Motor neuron (in vitro differentiated cells): Measurements from ENCODE around the gene LILRB3. TPM values are rescaled to one million over a fixed set of nuclear protein-coding genes. Genes with fewer than 3 reads are reported as not detected.
"Not testable (repeated sequence)": the region's sequence is repeated elsewhere in the genome, so short reads cannot be mapped to it uniquely, and the experiment has no call there.

ENCODE experiments used
- ATAC-seq, 8 experiments: fragments of 200-7000 bp; cut with Tn5 transposase; replicated peaks in 6 of 8; 2 replicates each; pipeline ENCODE4 v1.8.0; 2021; ENCODE audit warnings: mild to moderate bottlenecking in 8 of 8, moderate library complexity in 8 of 8
- H3K27ac ChIP-seq, 2 donors: fragments of 250-450 bp; sonication (Bioruptor Pico); 2 replicates each; pipeline ENCODE4 v1.9.0; 2021; ENCODE audit warnings: antibody characterized with exemption in 2 of 2, mild to moderate bottlenecking in 2 of 2, moderate library complexity in 1 of 2
- H3K4me1 ChIP-seq, 2 donors: fragments of 250-450 bp; sonication (Bioruptor Pico); replicated peaks in 1 of 2; 2 replicates each; pipeline ENCODE4 v1.6.1; 2021; ENCODE audit warnings: antibody characterized with exemption in 2 of 2, mild to moderate bottlenecking in 2 of 2, moderate library complexity in 1 of 2
- H3K4me3 ChIP-seq, 5 donors: fragments of 250-450 bp; sonication (Bioruptor Pico); 2 replicates each; pipeline ENCODE4 v1.9.0; 2021; ENCODE audit warnings: antibody characterized with exemption in 5 of 5, mild to moderate bottlenecking in 5 of 5, moderate library complexity in 4 of 5
- WGBS, 10 experiments: fragments of 450-650 bp; shearing (Covaris generic); methylation state at CpG; one replicate each; pipeline ENCODE4 v1.0.0; 2022; 5-methylcytosine and 5-hydroxymethylcytosine counted together
- in situ Hi-C, 9 experiments: fragments of 400-800 bp; cut with MboI; loops; one replicate each; pipeline ENCODE4 v1.15.0; 2021; ENCODE audit warnings: low sequenced_read_pairs in 9 of 9, low pct_unique_long_range_greater_than_20kb in 2 of 9; ENCODE audit not compliant: unreplicated experiment in 9 of 9
- total RNA-seq, 8 experiments: library from RNA; unstranded; fragments of 300-600 nt; gene quantifications; 2 replicates each; pipeline versions ENCODE4 v1.2.3 to v1.2.4, GENCODE V29; 2022

The LILRB3 gene
- total RNA-seq, 8 experiments from 2014 or later: 0.13 to 1.7 (median 0.43) TPM

DNA sequence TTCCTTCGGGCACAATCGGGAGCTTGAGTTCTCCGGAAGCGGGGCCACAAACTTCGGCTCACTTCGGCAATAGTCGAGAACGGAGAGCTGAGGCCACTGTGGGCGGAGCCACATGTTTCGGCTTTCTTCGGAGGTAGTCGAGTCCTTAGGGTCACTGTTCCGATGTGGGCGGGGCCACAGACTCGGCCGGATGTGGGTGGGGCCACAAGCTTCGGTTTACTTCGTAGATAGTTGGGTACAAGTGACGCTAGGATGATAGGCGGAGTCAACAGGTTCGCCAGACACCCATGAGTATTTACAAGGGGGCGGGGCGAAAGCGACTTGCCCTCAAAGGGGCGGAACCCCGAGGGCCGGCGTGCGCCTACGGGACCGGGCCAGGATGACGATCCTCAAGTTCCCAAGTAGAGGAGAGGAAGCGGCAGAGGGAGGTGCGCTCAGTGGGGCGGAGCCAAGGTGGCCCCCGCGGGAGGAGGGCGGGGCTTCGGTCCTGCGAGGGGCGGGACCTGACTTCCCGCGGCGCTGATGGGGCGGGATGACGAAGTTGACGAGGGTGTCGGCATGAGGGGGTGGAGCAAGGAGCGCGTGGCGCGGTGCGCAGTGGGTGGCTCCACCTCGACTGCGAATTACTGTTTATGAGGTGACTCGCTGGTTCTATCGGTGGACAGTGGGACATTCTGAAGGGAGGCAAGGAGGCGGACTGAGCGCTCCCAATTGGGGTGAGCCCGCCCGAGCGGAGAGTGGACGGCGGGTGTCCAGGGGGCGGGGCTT is 32.9 kb downstream of the LILRB3 start:
- peak overlapping the region; percentile 97 to 99 for H3K27ac ChIP-seq
- peak overlapping the region; percentile 79 to 94 (median 87) for H3K4me3 ChIP-seq
- in situ Hi-C loops: no loop called here
- peak; percentile 44 to 66 (median 60) for ATAC-seq
- 0 to 20% (median 2%) methylated on average over 1 to 13 of the region's 65 CpGs; no CpG with 5 or more reads in 5 of the 10 experiments for WGBS, 10 experiments
- peaks cover 10 to 11% of the 10 kb centered on the region in 2 donors for H3K4me1 ChIP-seq

- Histone ChIP-seq H3K27ac (peak within 1 kb of the TSS; percentile 97 to 99), H3K4me3 (peak within 1 kb of the TSS; percentile 79 to 94 (median 87)), H3K4me1 (peaks cover 10 to 11% of the 10 kb centered on the region in 2 donors)
- in situ Hi-C loops: no loop called here
- 0 to 2% methylated on average over 3 to 8 of the region's 64 CpGs; no CpG with 5 or more reads in 8 of the 10 experiments for WGBS, 10 experiments
- ATAC-seq: peak in 7 of 8 experiments; percentile 26 to 38 (median 35)
These were observed 33.6 kb downstream of the LILRB3 start, which contains the start of gene MBOAT7 for GRCh38 chr19:54189145-54189734. MBOAT7 (minus strand) TSS chr19:54189580; CDS start chr19:54188508, 1,072 bp downstream.

GRCh38 chr19:54188215-54188871 is 34.5 kb downstream of the LILRB3 start:
- ATAC-seq: no peak
- in situ Hi-C loops: no loop called here
- peak overlapping the region; percentile 90 to 92 for H3K27ac ChIP-seq
- 0 to 80% (median 41%) methylated on average over 1 to 3 of the region's 12 CpGs; no CpG with 5 or more reads in 1 of the 10 experiments for WGBS, 10 experiments
- peaks cover 10 to 11% of the 10 kb centered on the region in 2 donors for H3K4me1 ChIP-seq
- peak overlapping the region; percentile 58 to 94 (median 82) for H3K4me3 ChIP-seq

DNA sequence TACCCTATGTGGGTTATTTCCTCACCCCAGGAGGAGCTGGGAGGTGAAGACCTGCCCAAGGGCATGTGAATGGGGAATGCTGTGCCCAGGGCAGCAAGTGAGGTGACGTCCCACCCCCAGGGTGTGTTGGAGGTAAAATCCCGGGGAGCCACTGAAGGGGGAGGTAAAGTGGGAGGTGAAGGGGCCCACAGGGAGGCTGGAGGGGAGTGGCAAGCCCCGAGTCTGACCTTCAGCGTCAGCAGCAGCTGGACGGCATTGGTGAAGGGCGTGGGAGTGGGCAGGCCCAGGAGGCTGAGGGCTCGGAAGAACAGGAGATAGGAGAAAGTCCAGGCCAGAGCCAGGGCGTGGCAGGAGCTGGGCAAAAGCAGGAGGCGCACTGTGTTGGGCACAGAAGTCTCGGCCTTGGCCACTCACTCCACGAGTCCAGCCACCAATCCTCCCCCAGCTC is 35.8 kb downstream of the LILRB3 start:
- Histone ChIP-seq H3K4me1 (peaks cover 4% of the 10 kb centered on the region in 2 donors), H3K4me3 (no peak overlapping the region), H3K27ac (no peak overlapping the region)
- 80 to 100% (median 87%) methylated on average over 1 to 4 of the region's 11 CpGs; no CpG with 5 or more reads in 7 of the 10 experiments for WGBS, 10 experiments
- in situ Hi-C loops: no loop called here
- ATAC-seq: no peak

DNA sequence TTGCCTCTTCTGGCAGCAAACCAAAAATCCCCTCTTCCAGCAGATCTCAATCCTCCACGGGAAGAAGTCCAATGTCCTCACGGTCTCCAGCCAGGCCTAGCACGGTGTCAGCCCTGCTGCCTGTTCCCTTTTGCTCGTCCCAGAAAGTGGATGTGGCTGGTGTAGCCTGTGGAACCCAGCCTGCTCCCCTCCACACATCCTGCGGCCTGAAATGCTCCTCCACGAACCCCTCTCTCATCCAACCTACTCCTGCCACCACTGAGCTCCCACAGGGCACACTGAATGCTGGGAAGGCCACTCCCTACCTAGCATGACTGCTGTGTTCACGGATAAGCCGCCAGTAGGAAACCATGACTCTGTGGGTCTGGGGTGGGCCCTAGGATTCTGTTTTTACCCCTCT is 36.5 kb downstream of the LILRB3 start:
- no peak overlapping the region for H3K27ac ChIP-seq
- in situ Hi-C loops: no loop called here
- no peak overlapping the region for H3K4me3 ChIP-seq
- WGBS, 10 experiments: 80 to 100% (median 90%) methylated on average over 1 to 3 of the region's 8 CpGs; no CpG with 5 or more reads in 5 of the 10 experiments
- ATAC-seq: no peak
- peaks cover 3% of the 10 kb centered on the region in 2 donors for H3K4me1 ChIP-seq

DNA sequence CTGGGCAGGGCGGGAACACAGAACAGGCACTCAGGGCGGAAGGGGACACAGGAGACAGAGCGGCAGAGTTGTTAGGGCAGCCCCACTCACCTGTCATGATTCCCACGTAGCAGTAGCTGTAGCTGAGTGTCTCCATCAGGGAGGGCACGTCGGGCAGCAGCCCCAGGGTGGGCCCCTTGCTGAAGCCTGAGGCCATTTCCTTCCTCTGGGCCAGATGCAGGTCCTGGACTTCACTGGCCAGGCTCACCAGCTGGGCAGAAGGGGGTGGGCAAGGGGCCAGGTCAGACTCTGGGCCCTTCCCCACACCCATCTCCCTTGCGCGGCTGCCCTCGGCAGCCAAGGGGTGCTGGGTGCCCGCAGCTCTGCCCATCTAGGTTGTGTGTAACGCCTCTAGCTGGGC is 39.4 kb downstream of the LILRB3 start:
- Histone ChIP-seq H3K27ac (no peak overlapping the region), H3K4me3 (no peak overlapping the region), H3K4me1 (peaks cover 23 to 25% of the 10 kb centered on the region in 2 donors)
- no peak for ATAC-seq
- in situ Hi-C loops: no loop called here
- 100% methylated on average over 1 to 3 of the region's 11 CpGs; no CpG with 5 or more reads in 7 of the 10 experiments for WGBS, 10 experiments

- peaks cover 25% of the 10 kb centered on the region in 2 donors for H3K4me1 ChIP-seq
- WGBS, 10 experiments: 80 to 100% (median 100%) methylated on average over 1 to 3 of the region's 3 CpGs; no CpG with 5 or more reads in 1 of the 10 experiments
- ATAC-seq, H3K27ac ChIP-seq, in situ Hi-C loops, H3K4me3 ChIP-seq: not testable (repeated sequence)
These were observed 40.9 kb downstream of the LILRB3 start for GRCh38 chr19:54181894-54182293.

DNA sequence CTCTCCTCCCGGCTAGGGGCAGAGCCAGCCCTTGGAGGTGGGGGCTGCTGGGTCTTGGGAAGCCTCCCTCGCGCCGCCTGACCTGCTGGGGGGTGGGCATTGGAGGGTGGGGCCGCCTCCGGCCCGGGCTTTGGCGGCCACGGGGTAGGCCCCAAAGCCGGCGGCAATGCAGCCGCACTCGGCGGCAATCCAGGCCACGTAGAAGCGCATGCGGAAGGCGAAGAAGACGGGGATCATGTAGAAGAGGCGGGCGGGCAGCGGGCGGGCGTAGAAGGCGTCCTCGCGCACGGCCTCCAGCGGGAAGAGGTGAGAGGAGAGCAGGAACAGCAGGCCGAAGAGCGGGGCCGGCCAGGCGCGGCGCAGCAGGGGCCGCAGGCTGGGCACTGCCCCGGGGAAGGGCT is 42.1 kb downstream of the LILRB3 start:
- H3K4me1 ChIP-seq: peaks cover 25% of the 10 kb centered on the region in 2 donors
- in situ Hi-C loops: no loop called here
- WGBS, 10 experiments: 40 to 98% (median 96%) methylated on average over 1 to 17 of the region's 37 CpGs; no CpG with 5 or more reads in 7 of the 10 experiments
- H3K27ac ChIP-seq: peak overlapping the region; percentile 57 to 70
- no peak overlapping the region for H3K4me3 ChIP-seq
- no peak for ATAC-seq

DNA sequence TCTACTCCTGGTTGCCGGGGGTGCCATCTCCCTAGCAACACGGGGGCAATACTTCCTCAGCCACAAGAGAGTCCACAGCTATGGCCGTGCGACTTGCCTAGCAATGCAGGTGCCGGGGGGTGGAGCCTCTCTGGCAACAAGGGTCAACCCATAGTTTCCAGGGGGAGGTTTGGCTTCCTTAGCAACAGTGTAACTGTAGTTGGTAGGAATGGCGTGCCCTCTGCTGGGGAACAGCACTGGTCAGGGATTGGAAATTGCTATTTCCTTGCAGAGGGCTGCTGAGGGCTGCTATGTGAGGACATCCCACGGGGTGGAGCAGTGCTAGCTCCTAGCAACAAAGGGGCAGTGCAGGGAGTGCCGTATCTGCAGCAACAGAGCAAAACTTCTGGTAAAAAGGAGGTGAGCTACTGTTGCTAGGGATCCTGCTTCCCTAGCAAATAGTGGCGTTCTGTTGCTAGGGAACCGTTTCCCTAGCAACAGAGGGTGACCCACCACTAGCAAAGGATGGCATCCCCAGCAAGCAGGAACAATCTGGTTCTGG is 42.8 kb downstream of the LILRB3 start:
- peak; percentile 89 to 99 (median 91) for ATAC-seq
- WGBS, 10 experiments: 0 to 67% (median 2%) methylated on average over 1 to 5 of the region's 10 CpGs; no CpG with 5 or more reads in 3 of the 10 experiments
- peak overlapping the region in 1 of 2 donors; percentile 57 for H3K27ac ChIP-seq
- H3K4me3 ChIP-seq: no peak overlapping the region
- peaks cover 25% of the 10 kb centered on the region in 2 donors for H3K4me1 ChIP-seq
- in situ Hi-C loops: no loop called here

DNA sequence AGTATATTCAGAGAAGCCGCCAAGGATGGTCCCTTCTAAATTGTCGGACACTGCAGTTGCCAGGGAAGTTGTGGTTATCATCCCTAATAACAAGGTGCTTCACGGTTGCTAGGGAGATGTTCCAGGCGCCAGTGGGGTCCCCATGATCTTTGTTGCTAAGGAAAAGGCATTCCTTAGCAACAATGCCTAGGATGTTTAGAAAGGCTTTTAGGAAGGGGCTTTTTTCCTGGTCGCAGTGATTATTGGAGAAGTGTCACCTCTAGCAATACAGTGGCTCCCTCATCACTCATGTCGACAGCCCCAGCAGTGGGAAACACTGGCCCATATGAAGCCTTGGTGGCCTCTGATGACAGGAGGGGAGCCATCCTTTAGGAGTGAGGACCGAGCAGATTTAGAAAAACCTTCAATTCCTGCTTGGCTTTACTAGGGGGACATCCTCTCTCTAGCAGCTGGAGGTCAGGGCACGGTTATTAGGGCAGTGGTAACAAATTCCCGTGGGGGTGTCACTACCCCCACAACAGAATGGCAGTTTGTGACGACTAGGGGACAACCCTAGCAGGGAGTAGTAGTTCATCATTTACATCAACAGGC is 43.5 kb downstream of the LILRB3 start:
- H3K4me3 ChIP-seq: no peak overlapping the region
- WGBS, 10 experiments: 25 to 100% (median 56%) methylated on average over 1 to 9 of the region's 10 CpGs; no CpG with 5 or more reads in 3 of the 10 experiments
- ATAC-seq: peak in 5 of 8 experiments; percentile 0 to 13 (median 4)
- in situ Hi-C loops: no loop called here
- peaks cover 25% of the 10 kb centered on the region in 2 donors for H3K4me1 ChIP-seq
- peak overlapping the region; percentile 36 to 53 for H3K27ac ChIP-seq

GRCh38 chr19:54178581-54179261 is 44.1 kb downstream of the LILRB3 start:
- H3K27ac ChIP-seq: peak overlapping the region; percentile 36 to 53
- H3K4me3 ChIP-seq: no peak overlapping the region
- ATAC-seq: peak in 2 of 8 experiments; percentile 13 to 28
- WGBS, 10 experiments: 25 to 80% (median 57%) methylated on average over 1 to 11 of the region's 23 CpGs; no CpG with 5 or more reads in 3 of the 10 experiments
- in situ Hi-C loops: no loop called here
- H3K4me1 ChIP-seq: peaks cover 25% of the 10 kb centered on the region in 2 donors
